ENCODE results near the gene CEBPE.
A peak's percentile ranks its signal among the peaks of the same experiment; 100 is the strongest.
"Not testable (repeated sequence)": the region's sequence is repeated elsewhere in the genome, so short reads cannot be mapped to it uniquely, and the experiment has no call there.

Gene CEBPE

DNA sequence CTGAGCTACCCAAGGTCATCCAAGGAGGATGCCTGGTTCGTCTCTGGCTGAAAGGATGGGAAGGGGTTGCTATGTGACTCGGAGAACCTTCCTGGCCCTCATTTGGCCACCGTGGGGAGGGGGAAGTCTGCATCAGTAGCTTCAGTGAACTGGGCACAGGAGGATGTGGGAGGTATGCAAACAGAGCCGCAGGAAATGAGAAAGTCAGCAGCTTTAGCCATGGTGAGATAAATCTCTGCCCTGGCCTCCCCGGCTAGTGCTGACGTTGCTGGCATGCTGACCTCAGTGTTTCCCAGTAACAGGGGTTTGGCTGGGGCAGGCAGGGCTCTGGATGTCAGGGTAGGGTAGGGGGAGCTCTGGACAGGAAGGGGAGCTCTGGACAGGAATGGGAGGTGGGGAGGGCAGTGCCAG is 2.3 kb upstream of the CEBPE start:
- DNase-seq (ENCODE audit: low spot score), result no peak

DNA sequence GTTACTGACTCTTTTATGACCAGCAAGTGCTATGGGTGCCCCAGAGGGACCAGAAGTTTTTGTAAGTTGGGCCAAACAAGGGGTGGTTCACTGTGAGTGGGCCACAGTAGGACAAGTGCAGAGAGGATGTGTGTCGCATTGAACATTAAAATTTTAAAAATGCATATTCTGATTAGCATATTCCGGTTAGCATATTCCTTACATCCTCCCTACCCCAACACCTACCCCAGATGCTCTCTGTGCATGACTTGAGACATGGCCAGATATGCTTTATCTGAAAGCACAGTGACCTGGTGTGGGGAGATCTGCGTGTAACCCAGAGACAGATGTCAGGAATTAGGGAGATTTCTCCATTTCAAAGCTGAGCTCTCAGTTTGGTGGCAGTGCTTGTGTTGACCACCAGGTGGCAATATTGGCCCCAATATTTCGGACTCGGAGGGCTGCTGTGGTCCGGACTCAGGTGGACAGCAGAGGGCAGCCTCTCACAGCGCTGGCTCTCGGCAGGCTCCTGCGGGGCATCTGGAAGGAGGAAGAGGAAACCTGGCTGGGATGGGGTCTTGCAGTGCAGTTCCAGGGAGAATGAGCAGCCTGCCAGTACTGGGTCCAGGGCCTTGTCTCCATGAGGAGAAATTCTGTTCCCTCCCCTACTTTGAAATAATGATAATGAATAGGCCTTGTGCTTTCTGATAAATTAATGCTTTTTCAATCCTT is 1.6 kb upstream of the CEBPE start:
- peak; percentile 92 for DNase-seq (ENCODE audit: low spot score)

- DNase-seq (ENCODE audit: low spot score), result no peak
Measured at GRCh38 chr14:23119363-23120327, 590 bp upstream of the CEBPE start.

DNA sequence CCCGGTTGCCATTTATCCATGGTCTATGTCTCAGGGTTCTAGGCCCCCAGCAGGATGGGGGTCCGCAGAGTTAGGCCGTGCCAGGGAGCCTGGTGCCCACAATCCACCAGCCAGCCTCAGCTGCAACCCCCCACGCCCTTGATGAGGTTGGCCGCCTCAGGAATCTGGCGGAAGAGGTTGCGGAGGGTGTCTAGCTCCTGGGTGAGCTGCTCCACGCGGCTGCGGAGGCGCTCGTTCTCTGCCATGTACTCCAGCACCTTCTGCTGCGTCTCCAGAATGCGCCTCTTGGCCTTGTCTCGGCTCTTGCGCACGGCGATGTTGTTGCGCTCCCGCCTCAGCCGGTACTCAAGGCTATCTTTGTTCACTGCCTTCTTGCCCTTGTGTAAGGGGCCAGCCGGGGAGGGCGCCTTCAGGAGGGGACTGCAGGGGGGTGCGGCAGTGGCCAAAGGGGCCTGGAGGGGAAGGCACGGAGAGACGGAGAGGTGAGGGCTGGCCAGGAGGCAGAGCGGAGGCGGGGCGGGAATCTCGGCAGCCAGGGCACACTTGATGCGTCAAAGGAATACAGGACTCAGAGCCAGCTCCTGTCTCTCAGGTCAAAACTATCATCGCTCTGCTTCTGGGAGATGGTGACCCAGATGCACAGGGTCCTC is 1.6 kb downstream of the CEBPE start:
- DNase-seq (ENCODE audit: low spot score), result no peak

- no peak for DNase-seq (ENCODE audit: low spot score)
Measured at GRCh38 chr14:23115918-23116317, 3.1 kb downstream of the CEBPE start.

- no peak for DNase-seq (ENCODE audit: low spot score)
Measured at GRCh38 chr14:23115039-23115731, 3.9 kb downstream of the CEBPE start.

GRCh38 chr14:23114669-23115038 is 4.4 kb downstream of the CEBPE start:
- DNase-seq (ENCODE audit: low spot score), result no peak

GRCh38 chr14:23114120-23114458 is 5.0 kb downstream of the CEBPE start:
- DNase-seq (ENCODE audit: low spot score), result no peak

- DNase-seq (ENCODE audit: low spot score), result no peak
Measured at GRCh38 chr14:23113431-23114119, 5.5 kb downstream of the CEBPE start.

DNA sequence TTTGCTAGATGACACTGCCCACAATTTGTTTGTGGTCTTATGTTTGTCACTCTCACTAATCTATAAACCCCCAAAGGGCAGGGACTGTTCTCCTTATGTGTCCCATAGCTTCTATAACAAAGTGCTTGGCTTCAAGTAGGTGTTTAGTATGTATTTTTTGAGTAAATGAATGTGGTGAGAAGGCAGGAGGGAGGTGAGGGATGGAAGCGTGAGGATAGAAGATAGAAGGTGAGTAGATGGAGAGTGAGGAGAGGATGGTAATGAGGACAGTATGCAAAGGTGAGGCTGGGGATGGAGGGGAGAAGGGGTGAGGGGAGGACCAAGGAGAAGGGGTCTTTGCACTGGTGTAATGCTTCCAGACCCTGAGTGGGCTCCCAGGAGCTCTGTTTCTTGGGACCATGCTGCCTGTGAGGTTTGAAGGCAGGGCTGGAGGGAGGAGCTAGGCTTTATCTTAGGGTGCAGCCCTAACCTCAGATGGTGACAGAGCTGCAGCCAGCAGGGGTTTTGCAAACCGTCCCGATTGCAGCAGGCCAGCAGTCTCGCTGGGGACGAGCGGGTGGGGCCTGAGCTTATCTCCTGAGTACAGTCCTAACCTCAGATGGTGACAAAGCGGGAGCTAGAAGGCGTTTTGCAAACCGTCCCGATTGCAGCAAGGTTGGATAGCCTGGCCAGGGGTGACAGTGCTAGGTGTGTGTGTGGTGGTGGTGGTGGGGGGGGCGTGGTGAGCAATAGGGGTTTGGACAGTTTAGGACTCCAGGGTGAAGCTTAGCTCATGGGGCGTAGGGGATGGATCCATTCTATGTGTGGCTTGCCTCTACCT is 6.5 kb downstream of the CEBPE start:
- no peak for DNase-seq (ENCODE audit: low spot score)

- DNase-seq (ENCODE audit: low spot score), result no peak
Measured at GRCh38 chr14:23110579-23111365, 8.3 kb downstream of the CEBPE start.

- DNase-seq (ENCODE audit: low spot score), result no peak
Measured at GRCh38 chr14:23109769-23110168, 9.3 kb downstream of the CEBPE start.

- not testable (repeated sequence) for DNase-seq (ENCODE audit: low spot score)
Measured at GRCh38 chr14:23108169-23108568, 10.9 kb downstream of the CEBPE start.

DNA sequence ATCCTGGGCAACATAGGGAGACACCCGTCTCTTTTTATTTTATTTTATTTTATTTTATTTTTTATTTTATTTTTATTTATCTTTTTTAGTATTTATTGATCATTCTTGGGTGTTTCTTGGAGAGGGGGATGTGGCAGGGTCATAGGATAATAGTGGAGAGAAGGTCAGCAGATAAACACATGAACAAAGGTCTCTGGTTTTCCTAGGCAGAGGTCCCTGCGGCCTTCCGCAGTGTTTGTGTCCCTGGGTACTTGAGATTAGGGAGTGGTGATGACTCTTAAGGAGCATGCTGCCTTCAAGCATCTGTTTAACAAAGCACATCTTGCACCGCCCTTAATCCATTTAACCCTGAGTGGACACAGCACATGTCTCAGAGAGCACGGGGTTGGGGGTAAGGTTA is 11.4 kb downstream of the CEBPE start:
- DNase-seq (ENCODE audit: low spot score), result not testable (repeated sequence)

DNA sequence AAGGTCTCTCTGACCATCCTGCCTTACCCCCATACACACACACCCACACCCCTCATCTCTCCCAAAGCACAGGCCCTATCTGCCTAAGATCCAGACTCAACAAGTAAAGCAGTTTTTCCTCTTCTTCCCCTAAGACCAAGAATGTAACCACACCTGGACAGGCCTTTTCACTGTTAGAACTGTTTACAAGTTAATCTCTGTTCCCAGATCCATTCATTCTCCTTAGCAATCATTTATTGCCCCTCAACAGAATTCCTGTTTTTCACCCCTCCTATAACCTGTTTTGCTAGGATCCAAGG is 12.4 kb downstream of the CEBPE start:
- no peak for DNase-seq (ENCODE audit: low spot score)

DNA sequence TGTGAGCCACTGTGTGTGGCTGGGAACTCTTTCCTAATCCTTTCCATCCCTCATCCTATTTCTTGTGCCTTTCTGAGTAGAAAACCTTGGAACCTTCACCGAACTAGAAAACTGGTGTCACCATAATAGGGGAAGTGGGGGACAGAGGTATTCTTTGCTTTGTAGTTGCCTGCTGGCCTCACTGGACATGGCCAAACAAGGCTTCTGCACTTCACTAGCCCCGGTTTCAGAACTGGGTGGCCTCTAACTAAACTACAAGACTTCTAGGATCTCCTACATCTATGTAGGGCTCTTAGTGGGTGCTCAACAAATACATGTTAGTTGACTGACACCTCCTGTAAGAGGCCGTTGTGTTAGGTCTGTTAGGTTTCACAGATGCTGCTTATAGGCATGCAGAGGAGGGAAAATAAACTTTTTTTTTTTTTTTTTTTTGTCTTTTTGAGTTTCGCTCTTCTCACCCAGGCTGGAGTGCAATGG is 13.7 kb downstream of the CEBPE start:
- no peak for DNase-seq (ENCODE audit: low spot score)

- DNase-seq (ENCODE audit: low spot score), result no peak
Measured at GRCh38 chr14:23104591-23105347, 14.3 kb downstream of the CEBPE start, which contains the start of gene CIROP. Gene CIROP, minus strand, starts transcription at chr14:23104989. Its CDS starts 69 bp downstream, at chr14:23104920.

DNA sequence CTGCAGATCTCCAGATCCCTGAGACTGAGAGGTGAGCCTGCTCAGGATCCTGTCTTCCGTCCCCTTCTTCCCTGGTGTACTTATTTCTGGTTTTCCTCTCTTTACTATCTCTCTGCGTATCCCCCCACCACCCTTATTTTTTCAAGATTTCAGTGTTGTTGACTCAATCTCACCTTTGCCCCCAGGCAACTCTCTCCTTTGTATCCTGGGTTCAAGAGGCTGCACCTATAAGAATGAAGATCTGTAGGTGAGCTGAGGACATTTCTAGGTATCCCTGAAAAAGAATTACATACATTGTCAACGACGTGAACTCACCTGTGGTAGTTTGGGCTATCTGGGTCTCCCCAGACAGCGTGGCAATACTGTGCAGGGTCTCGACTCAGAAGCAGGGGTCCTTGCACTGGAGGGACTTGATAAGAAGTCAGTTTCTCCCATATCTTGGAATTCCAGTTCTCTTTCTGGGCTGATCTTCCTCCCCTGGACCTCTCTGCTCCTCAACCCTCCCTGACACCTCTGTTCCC is 14.9 kb downstream of the CEBPE start:
- no peak for DNase-seq (ENCODE audit: low spot score)

GRCh38 chr14:23103581-23103980 is 15.5 kb downstream of the CEBPE start:
- no peak for DNase-seq (ENCODE audit: low spot score)

Data from D341Med (cell line).